Fibroblast of skin of scalp (primary cell): ENCODE measurements around the gene VMP1. TPM values are rescaled to one million over a fixed set of nuclear protein-coding genes. Genes with fewer than 3 reads are reported as not detected.

ENCODE experiments used
- DNase-seq: peaks from one replicate; pipeline ENCODE4 v3.0.0-alpha.2; 2013
- polyA plus RNA-seq, 2 experiments: library from polyadenylated mRNA; unstranded; fragments of 120-200 nt; gene quantifications; one replicate each; pipeline ENCODE4 v1.2.1, GENCODE V29; 2013; ENCODE audit not compliant: insufficient read length in 2 of 2

VMP1 gene
- 184 TPM for polyA plus RNA-seq (2013, experiment 1 of 2; ENCODE audit: insufficient read length)
- polyA plus RNA-seq (2013, experiment 2 of 2; ENCODE audit: insufficient read length), result 202 TPM

DNA sequence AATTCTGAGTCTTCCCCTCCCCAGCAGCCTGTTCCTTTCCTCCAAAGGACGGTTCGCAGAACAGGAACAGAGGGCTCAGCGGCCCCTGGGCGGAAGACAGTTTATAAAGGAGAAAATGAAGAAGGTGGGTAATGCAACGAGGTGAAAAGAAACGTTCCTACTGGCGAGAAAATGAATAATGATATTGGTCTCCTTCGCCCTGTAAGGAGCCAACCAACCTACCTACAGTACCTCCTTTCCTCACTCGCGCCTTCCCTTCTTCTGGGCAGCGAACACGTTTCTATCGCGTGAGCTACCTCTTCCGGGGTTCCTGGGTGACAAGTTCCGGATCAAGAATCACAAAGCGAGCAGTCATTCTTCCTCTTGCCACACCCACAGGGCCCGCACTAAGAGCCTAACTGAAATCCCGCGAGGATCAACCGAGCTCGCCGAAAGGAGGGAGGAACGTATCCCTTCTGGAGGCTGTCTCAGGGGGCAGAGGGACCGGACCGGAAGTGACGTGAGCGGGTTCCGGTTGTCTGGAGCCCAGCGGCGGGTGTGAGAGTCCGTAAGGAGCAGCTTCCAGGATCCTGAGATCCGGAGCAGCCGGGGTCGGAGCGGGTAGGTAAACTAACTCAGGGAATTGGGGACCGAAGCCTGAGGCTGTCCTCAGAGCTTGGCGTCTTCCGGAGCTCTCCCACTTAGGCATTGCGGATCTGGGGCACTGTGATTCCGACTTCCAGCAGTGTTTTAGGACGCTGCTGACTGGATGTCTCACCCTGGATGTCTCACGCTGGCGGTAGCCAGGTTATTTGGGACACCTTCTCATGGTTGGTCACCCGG, at the start of gene VMP1, which contains the start of gene PTRH2:
Gene VMP1, plus strand, starts transcription at position 506 of the 822 bp plus-strand sequence. CDS start 23,793 bp downstream, outside the sequence.
Gene PTRH2, minus strand, starts transcription at position 282 of the 822 bp plus-strand sequence. CDS start 9,452 bp downstream, outside the sequence.
- DNase-seq, result peak; percentile 100

DNA sequence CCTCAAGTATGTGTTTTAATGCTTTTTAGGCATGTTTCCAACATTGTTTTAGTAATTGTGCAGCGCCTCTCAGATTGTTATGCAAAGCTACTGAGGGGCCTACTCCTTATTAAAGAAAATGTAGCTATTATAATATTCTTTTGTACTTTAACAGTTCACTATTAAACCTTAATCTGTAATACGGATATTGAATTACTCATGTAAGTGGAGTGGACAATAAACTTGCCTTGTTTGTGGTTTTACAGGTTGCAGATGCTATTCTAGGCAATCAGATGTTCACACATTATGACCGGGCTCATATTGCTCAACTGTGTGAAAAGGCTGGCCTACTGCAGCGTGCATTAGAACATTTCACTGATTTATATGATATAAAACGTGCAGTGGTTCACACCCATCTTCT, 41.2 kb upstream of the VMP1 start:
- no peak for DNase-seq

GRCh38 chr17:59668816-59669215, 38.6 kb upstream of the VMP1 start:
- DNase-seq, result peak; percentile 88

DNA sequence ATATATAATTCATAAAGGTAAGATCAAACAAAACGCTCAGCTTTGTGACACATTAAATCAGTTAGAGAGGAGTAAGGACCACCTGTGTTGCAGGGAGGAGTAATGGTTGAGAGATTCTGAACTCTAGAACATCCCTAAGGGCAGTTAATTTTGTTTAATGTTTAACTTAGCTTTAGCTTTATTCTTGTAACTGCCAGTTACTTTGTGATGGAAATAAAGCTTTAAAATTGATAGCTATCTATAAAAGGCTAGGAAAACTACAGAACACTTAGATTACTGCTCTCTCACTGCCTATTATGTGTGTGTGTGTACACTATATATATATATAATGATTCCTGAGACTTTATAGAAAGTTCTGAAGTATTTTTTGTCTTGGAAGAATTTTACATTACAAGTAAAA, 38.0 kb upstream of the VMP1 start:
- no peak for DNase-seq

GRCh38 chr17:59669944-59670343, 37.5 kb upstream of the VMP1 start:
- no peak for DNase-seq

GRCh38 chr17:59671386-59671785, 36.1 kb upstream of the VMP1 start:
- DNase-seq, result no peak

DNA sequence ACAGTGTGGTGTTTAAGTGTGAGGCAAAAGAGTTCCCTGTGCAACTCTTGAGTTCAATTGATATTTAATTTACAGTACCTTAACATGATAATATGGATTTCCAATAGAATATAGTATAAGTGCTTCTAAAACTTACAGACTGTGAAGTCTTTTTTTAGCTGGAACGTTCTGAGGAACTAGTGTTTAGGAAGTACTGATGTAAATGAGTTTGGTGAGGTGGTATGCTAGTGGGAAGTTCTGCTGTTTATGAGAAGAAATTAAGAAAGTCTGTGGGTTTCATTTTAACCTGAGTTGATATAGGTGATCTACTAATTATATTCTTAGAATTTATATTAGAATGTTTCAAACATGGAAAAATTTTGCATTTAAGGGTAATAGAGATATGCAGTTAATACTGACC, 32.2 kb upstream of the VMP1 start:
- no peak for DNase-seq

DNA sequence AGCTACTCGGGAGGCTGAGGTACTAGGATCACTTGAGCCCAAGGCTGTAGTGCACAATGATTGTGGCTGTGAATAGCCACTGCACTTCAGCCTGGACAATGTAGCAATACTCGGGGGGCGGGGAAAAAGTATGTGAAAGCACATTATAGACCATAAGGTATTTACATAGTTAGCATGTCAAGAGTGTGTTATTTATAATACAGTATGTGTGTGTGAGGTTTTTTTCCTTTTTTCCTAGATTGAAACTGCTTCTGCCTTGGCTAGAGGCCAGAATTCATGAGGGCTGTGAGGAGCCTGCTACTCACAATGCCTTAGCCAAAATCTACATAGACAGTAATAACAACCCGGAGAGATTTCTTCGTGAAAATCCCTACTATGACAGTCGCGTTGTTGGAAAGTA, 30.7 kb upstream of the VMP1 start:
- peak; percentile 51 for DNase-seq

GRCh38 chr17:59678918-59679317, 28.5 kb upstream of the VMP1 start:
- no peak for DNase-seq

DNA sequence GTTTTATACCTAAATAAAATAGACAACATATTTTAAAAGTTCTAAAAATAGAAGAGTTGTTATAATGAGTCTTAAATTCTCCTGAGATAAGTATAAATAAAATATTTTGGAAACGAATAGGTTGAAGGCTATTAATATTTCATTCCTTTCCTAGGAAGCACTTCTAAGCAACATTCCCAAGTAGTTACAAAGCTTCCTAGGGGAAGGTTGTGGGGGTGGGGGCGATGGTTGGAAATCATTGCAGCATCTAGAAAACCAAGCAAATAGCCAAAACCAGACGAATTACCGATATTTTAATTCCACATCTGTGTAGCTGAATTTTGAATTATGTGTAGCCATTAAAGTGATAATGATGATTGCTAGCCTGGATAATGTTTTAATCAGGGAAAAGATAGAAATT, 27.1 kb upstream of the VMP1 start:
- DNase-seq, result peak; percentile 66

DNA sequence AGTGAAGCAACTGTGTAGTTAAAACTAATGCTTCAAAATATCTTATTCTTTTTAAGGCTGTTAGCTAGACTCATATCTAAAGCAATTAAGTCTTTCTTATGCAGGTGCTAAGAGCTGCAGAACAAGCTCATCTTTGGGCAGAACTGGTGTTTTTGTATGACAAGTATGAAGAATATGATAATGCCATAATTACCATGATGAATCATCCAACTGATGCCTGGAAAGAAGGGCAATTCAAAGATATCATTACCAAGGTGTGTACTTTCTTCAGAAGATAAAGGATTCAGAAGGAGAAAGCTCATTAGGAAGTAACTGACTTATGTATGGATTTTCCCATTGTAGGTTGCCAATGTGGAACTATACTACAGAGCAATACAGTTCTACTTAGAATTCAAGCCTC, 24.2 kb upstream of the VMP1 start:
- DNase-seq, result no peak

DNA sequence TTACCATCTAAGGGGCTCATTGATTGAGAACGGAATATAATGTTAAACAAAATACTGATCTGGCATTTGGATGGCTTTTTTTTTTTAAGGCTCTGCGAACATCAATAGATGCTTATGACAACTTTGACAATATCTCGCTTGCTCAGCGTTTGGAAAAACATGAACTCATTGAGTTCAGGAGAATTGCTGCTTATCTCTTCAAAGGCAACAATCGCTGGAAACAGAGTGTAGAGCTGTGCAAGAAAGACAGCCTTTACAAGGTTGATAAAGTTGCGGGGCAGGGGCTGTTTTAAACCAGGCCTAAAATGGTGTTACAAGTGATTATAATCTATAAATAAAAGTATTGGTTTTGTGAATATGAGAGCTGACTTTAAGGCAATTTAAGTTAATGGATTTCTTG, 22.5 kb upstream of the VMP1 start:
- no peak for DNase-seq

GRCh38 chr17:59688008-59688407, 19.4 kb upstream of the VMP1 start:
- DNase-seq, result no peak

GRCh38 chr17:59688496-59688895, 19.0 kb upstream of the VMP1 start:
- no peak for DNase-seq

DNA sequence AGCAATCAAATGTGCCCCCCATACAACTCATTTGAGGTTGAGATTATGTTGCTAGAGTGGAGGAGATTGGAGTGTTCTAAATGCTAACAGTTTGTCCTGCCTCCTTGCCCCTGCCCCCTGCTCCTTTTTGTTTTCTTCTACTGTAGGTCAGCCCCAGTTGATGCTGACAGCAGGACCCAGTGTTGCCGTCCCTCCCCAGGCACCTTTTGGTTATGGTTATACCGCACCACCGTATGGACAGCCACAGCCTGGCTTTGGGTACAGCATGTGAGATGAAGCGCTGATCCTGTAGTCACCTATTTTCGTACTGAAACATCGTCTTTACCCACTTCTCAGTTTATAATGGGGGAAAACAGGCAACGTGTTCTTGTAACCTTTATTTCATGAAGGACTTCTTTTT, 13.9 kb upstream of the VMP1 start:
- DNase-seq, result no peak

- no peak for DNase-seq
Measured at GRCh38 chr17:59694344-59694743, 13.1 kb upstream of the VMP1 start.

- DNase-seq, result peak; percentile 7
Measured at GRCh38 chr17:59695945-59696681, 11.3 kb upstream of the VMP1 start.

DNA sequence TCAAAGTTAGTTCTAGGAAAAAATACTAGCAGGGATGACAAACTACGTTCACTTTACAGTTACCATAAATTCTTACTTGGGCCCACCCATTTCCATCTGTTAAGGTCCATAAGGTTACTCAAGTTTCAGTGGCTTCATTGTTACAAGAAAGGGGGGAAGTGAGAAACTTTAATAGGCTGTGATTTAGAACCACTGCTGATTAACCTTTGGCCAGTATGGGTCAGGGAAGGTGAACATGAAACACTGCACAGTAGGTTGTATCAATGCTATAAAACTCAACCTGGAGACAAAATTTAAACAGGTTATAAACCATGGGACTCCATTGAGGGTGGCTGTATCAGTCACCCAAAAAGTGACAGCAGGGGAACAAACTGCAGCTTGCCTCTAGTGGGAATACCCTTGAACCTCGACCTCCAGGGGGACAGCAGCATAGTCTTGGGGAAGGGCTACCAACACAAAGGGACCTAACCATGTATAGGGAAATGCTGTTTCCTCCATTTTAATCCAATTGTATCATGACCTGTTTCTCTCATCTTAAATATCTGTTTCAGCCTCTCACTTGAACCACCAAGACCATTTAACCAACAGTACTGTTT, 10.7 kb upstream of the VMP1 start:
- DNase-seq, result no peak

DNA sequence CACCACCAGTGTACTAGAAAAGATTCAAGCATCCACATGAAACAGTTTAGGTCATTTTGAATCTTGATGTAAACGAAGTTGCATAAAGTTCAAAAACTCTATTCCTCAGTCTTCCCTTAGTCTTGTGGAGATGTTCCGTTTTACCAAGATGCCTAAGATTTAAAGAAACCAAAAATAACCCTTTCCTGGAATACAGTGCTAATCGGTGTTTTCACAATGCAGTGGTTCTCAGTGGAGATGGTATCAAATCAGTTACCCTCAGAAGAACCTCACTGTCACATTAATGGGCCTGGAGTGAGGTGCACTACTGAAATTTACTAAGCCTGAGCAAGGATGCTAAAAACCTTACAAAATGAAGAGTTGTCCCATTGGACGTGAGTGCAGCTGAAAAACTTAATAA, 9.3 kb upstream of the VMP1 start:
- DNase-seq, result no peak

- DNase-seq, result no peak
Measured at GRCh38 chr17:59699218-59699617, 8.2 kb upstream of the VMP1 start.

DNA sequence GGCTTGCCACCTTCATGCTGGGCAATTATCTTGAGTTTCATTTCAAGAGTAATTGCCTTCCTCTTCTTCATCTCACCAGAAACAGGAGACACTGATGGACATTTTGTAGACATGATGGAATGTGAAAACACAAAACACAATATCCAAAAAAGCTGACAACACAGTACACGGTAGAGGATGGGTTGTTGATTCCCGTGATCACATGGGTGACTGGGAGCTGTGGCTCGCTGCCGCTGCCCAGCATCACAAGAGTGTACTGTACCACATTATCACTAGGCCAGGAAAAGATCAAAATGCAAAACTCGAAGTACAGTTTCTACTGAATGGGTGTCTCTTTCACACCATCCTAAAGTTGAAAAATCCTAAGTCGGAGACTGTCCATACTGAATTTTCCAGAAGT, 7.7 kb upstream of the VMP1 start:
- DNase-seq, result no peak

DNA sequence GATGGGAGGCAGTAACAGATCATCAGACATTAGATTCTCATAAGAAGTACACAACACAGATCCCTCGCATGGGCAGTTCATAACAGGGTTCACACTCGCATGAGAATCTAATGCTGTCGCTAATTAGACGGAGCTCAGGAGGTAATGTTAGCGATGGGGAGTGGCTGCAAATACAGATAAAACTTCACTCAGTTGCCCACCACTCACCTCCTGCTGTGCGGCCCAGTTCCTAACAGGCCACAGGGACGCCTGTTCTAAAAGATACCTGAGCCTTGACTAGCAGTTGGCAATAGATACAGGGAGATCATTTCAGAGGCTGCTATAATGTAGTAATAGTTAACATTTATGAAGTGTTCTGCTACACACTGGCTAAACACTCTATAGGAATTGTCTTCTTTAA, 5.2 kb upstream of the VMP1 start:
- no peak for DNase-seq

DNA sequence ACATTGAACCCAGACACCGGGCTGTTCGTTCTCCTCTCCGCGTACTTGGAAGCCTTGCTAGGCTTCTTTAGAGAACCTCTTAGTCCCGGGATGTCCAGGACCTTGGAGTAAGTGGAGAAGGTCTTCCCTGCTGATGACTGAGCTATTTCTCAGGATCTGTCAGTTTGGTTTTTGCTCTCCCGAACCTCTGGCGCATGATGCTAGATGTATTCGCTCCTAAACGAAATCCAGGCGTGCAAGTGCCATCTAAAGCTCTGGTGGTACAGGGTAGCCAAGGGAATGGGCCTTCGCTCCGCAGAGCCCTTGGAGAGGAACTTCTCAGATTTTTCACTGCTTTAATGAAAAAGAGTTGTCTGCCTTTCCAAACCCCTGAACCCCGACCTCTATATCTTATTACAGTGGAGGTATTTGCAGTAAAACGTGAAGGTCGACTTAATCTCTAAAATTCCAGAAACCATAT, 547 bp downstream of the VMP1 start:
- DNase-seq, result no peak
